ENCODE measurements around the gene ADPRHL1.
A peak's percentile ranks its signal among the peaks of the same experiment; 100 is the strongest.

The ADPRHL1 gene

DNA sequence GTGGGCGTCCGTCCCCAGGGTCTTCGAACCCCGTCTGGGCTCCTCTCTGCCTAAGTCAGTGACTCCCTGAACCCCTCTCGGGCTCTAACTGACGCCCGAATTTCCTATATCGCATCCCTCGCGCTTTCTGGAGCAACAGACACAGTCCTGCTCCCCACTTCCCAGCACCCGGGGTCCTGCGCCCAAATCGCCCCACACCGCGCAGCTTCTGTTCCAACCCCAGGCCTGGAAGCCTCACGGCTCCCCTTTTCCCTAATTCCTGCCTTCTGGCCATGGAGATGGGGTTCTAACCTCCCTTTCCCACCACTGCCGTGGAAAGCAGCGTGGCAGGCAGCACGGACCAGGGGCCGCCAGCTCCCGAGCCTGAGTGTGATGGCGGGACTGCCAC, 87.7 kb downstream of the ADPRHL1 start:
- no peak for DNase-seq

- DNase-seq = no peak
Measured at GRCh38 chr13:113364901-113365582, 88.2 kb downstream of the ADPRHL1 start.

DNA sequence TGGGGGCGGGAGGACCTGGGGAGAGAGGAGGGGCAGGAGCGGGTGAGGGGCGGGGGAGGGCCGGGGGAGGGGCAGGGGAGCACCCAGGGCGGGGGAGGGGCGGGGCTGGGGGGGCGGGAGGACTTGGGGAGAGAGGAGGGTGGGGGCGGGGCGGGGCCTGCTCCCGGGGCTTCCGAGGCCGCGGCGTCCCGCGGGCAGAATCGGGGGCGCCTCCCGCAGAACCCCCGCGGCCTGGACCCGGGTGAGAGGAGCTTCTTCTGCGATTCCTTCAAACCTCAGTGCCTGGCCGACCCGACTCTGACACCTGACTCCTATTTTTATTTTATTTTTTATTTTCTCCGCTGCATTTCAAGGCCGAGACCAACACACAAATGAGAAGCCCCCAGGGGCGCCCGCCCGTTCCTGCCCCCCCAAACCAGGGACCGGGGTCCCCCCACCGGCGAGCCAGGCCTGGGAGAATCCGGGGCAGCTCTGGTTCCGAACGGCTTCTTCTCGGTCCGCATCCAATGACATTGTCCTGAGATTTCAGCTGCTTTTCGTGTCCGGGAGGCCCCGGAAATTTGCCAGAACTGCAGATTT, 88.9 kb downstream of the ADPRHL1 start:
- DNase-seq = peak; percentile 77

DNA sequence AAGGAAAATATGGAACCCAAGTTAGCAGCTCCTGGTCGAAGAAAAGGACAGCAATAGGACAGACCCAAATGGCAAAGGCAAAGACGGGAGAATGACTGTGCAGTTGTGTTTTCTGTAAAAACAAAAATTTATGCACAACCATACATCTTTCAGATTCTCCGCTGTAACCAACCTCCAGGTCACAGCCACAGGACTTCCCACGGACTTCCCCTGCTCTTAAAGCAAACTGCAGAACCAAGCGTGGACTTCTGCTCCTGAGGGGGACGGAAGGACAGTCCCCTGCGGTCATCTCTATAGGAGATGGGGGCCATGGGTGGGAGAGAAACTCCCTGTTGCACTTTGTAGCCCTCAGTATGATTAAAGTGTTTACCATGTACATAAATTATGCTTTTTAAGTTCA, 91.9 kb downstream of the ADPRHL1 start:
- DNase-seq = no peak

DNA sequence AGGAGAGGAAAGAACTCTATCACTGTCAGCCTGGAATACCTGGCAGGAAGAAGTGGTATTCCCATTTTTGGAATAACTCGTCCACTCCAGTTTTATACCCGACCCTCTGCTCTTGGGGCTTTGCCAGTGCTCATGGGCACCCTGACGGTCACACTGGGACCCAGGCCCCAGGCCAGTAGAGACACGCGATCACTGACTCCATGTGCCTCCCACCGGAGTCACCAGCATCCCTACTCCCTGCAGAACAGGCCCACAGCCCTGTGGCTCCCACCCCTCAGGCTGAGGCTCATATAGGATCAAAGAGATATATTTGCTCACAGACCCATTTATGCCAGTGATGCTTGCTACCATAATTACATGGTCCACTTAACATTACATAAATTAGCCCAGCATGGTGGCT, 92.8 kb downstream of the ADPRHL1 start:
- no peak for DNase-seq

DNA sequence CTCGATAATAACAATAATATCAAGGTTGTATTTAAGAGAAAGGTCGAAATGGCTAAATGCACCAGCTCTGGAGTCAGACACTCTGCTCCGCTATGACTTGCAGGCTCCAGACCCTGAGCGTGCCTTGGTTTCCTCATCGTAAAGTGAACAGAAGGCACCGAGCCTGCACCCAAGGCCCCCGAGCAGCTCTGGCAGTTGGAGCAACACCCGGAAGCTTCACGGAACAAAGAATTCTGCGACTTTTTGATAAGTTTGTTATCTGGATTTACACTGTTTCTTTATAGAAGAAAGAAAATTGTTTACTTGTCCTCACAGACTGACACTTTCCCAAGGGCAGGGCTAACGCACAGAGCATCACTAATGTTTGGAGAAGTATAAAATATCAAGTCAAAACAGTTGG, 93.7 kb downstream of the ADPRHL1 start:
- no peak for DNase-seq

DNA sequence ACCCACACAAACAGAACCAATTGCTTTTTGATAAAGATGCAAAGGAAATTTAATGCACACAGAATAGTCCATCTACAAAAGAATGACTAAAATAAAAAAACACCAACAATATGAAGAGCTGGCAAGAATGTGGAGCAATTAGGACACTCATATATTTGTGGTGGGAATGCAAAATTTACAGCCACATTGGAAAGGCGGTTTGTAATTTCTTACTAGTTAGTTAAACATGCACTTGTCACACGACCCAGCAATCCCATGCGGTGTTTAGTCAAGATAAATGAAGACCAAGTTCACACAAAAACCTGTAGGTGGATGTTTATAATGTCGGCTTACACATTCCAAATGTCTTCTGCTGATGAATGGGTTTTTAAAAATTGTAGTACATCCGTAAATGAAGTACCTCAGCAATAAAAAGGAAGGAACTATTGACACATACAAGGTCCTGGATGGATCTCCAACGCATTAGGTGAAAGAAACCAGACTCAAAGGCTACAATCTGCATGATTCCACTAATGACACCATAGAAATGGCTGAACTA, 94.6 kb downstream of the ADPRHL1 start:
- no peak for DNase-seq

- no peak for DNase-seq
Measured at GRCh38 chr13:113357529-113357928, 95.8 kb downstream of the ADPRHL1 start.

GRCh38 chr13:113356596-113356995, 96.7 kb downstream of the ADPRHL1 start:
- no peak for DNase-seq

DNA sequence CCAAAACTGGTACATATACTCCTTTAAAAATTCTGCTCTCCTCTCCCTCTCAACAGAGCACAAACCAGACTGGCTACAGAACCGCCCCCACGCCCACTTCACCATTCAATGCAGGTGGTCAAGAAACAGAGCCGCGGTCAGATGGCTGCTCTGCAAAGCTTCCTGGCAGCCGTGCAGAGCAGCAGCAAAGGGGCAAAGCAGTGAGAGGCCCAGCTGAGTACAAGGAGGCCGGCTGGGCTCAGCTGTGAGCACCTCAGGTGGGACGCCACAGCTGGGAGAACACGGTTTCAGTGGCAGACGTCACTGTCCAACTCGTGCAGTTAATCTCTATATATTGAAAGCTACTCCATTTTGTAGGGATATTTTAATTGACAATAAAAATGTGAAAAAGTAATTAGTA, 97.7 kb downstream of the ADPRHL1 start:
- DNase-seq = no peak

GRCh38 chr13:113354831-113355610, 98.3 kb downstream of the ADPRHL1 start:
- DNase-seq = no peak

GRCh38 chr13:113353254-113353653, 100.0 kb downstream of the ADPRHL1 start:
- DNase-seq = no peak

DNA sequence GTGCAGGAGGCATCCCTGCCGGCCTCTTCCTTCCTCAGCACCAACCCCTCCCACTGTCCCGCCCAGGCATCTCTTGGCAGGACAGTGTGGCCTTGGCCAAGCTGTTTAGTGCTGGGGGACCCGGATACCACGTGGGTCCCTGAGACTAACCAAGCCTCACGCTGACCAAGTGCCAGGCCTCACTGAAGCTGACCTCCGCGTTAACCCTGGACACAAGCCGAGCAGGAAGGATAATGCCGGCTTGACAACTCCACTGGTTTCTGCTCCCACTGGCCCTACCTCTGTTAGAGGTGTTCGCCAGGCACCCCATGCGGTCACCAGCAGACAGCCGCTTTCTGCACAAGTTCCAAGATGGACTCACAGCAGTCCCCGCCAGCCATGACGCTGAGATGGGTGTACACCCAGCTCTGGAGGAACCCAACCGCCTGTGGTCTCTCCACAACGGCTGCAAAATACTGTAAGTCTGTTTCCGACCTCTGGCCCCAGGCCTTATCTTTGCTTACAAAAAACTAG, 101.7 kb downstream of the ADPRHL1 start:
- no peak for DNase-seq

DNA sequence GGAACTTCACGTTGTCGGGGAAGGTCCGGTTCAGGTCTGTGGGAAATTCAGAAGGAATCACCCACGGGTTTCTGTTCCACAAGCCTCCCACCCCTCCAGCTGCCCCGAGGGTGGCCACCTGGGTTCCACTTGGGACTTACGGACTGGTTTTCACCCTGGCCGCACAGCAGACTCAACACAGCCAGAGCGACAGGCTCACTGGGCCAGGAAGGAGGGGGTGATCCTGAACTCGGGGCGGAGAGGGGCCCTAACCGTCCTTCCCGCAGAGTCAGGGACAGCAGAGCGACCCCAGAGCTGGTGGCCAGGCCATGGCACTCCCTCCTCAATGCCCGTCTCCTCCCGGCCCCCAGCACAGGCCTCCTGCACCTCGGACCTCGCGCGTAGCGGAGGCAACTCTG, 102.4 kb downstream of the ADPRHL1 start:
- no peak for DNase-seq

GRCh38 chr13:113350065-113350937, 103.0 kb downstream of the ADPRHL1 start:
- DNase-seq = no peak
